CD14-positive monocyte (primary cell): ENCODE measurements around the gene SEMA5B. TPM values are rescaled to one million over a fixed set of nuclear protein-coding genes. Genes with fewer than 3 reads are reported as not detected.

Experiments
- DNase-seq, 3 donors: peaks; one replicate each; pipeline ENCODE4 v3.0.0-alpha.2; 2011 to 2022
- H2AFZ ChIP-seq: 2 replicates; pipeline ENCODE4 v1.6.0; 2012; ENCODE audit warnings: mild to moderate bottlenecking, low read depth, low read length, inconsistent platforms; ENCODE audit not compliant: insufficient read depth, poor library complexity, severe bottlenecking
- H3K27ac ChIP-seq, 2 donors: 1 replicate in 1 of 2; 2 replicates in 1 of 2; pipeline ENCODE4 v1.5.1; 2012 to 2013; ENCODE audit warnings: low read length in 2 of 2, control low read depth in 1 of 2, inconsistent platforms in 1 of 2, low read depth in 1 of 2, mild to moderate bottlenecking in 1 of 2
- H3K27me3 ChIP-seq, 2 donors: one replicate each; pipeline versions ENCODE4 v1.6.0 to v1.6.1; 2011 to 2013; ENCODE audit warnings: low read length in 2 of 2; ENCODE audit not compliant: control insufficient read depth in 2 of 2, insufficient read depth in 2 of 2
- H3K36me3 ChIP-seq, 2 donors: replicated peaks in 1 of 2; 1 replicate in 1 of 2; 2 replicates in 1 of 2; pipeline versions ENCODE4 v1.5.1 to v1.6.1; 2012 to 2013; ENCODE audit warnings: low read length in 2 of 2, control low read depth in 1 of 2, inconsistent platforms in 1 of 2, mild to moderate bottlenecking in 1 of 2; ENCODE audit not compliant: insufficient read depth in 2 of 2, control insufficient read depth in 1 of 2
- H3K4me1 ChIP-seq, 2 donors: 1 replicate in 1 of 2; 2 replicates in 1 of 2; pipeline versions ENCODE4 v1.5.1 to v1.6.1; 2012 to 2013; ENCODE audit warnings: low read length in 2 of 2, control low read depth in 1 of 2, inconsistent platforms in 1 of 2, mild to moderate bottlenecking in 1 of 2, moderate library complexity in 1 of 2; ENCODE audit not compliant: insufficient read depth in 2 of 2, control insufficient read depth in 1 of 2
- H3K4me2 ChIP-seq: replicated peaks from 2 replicates; pipeline ENCODE3; 2012; ENCODE audit warnings: low read length, moderate library complexity, mild to moderate bottlenecking; ENCODE audit not compliant: poor library complexity, severe bottlenecking; ENCODE audit errors: extremely low read depth
- H3K4me3 ChIP-seq, 3 experiments: fragments of 200-600 bp in 1 of 3; sonication (generic) in 1 of 3; replicated peaks in 1 of 3; 1 replicate in 2 of 3; 2 replicates in 1 of 3; pipeline ENCODE4 v1.5.1; 2011 to 2013; ENCODE audit warnings: low read length in 3 of 3, mild to moderate bottlenecking in 3 of 3, control low read depth in 2 of 3, low read depth in 2 of 3, inconsistent platforms in 1 of 3, moderate library complexity in 1 of 3
- H3K79me2 ChIP-seq: 2 replicates; pipeline ENCODE4 v1.6.0; 2012; ENCODE audit warnings: mild to moderate bottlenecking, control low read depth, inconsistent platforms, low read length, moderate library complexity; ENCODE audit not compliant: insufficient read depth
- H3K9ac ChIP-seq: 2 replicates; pipeline ENCODE4 v1.6.0; 2017; ENCODE audit warnings: low read length, mild to moderate bottlenecking; ENCODE audit not compliant: insufficient read depth, poor library complexity, severe bottlenecking
- H3K9me3 ChIP-seq, 2 donors: replicated peaks in 1 of 2; 1 replicate in 1 of 2; 2 replicates in 1 of 2; pipeline versions ENCODE4 v1.5.1 to v1.6.1; 2012 to 2013; ENCODE audit warnings: low read length in 2 of 2, control low read depth in 1 of 2; ENCODE audit not compliant: control insufficient read depth in 1 of 2, insufficient read depth in 1 of 2
- H4K20me1 ChIP-seq: 2 replicates; pipeline ENCODE4 v1.6.0; 2012; ENCODE audit warnings: mild to moderate bottlenecking, low read length, control low read depth, moderate library complexity; ENCODE audit not compliant: insufficient read depth
- H3K27ac Mint-ChIP-seq, 7 donors: one replicate each; pipeline ENCODE4 v1.8.0; 2020; ENCODE audit warnings: mild to moderate bottlenecking in 7 of 7, mixed read lengths in 7 of 7, moderate library complexity in 6 of 7, inconsistent platforms in 2 of 7
- H3K27me3 Mint-ChIP-seq, 3 donors: one replicate each; pipeline ENCODE4 v1.8.0; 2021 to 2022; ENCODE audit warnings: low read depth in 3 of 3, mild to moderate bottlenecking in 3 of 3, mixed read lengths in 3 of 3, moderate library complexity in 3 of 3, inconsistent platforms in 1 of 3
- H3K36me3 Mint-ChIP-seq, 2 donors: one replicate each; pipeline ENCODE4 v1.8.0; 2020; ENCODE audit warnings: mixed read lengths in 2 of 2, inconsistent platforms in 1 of 2, mild to moderate bottlenecking in 1 of 2
- H3K4me1 Mint-ChIP-seq: one replicate; pipeline ENCODE4 v1.8.0; 2020; ENCODE audit warnings: mild to moderate bottlenecking, mixed read lengths
- H3K4me3 Mint-ChIP-seq, 2 donors: one replicate each; pipeline ENCODE4 v1.8.0; 2020; ENCODE audit warnings: mild to moderate bottlenecking in 2 of 2, mixed read lengths in 2 of 2, moderate library complexity in 1 of 2
- H3K9me3 Mint-ChIP-seq, 7 donors: one replicate each; pipeline ENCODE4 v1.8.0; 2020 to 2022; ENCODE audit warnings: mixed read lengths in 7 of 7, mild to moderate bottlenecking in 6 of 7, moderate library complexity in 6 of 7, inconsistent platforms in 2 of 7
- CTCF ChIP-seq: fragments of 200-600 bp; IDR thresholded peaks from one replicate; pipeline ENCODE4 v1.8.0; 2022; ENCODE audit warnings: antibody characterized with exemption, mild to moderate bottlenecking
- WGBS: methylation state at CpG from one replicate; pipeline ENCODE4 v1.1.5; 2013; ENCODE audit warnings: missing lambda C conversion rate; ENCODE audit not compliant: insufficient coverage; 5-methylcytosine and 5-hydroxymethylcytosine counted together
- intact Hi-C, 2 donors: fragments of 100-400 bp; cut with micrococcal nuclease; formaldehyde crosslinking; loops; one replicate each; pipeline versions ENCODE4 v1.15.0 to v1.15.1; 2023
- polyA plus RNA-seq, 3 donors: library from polyadenylated mRNA; depleted of rRNA in 1 of 3; unstranded in 2 of 3; stranded (reverse) in 1 of 3; fragments of 300-500 nt in 2 of 3; fragments of >200 nt in 1 of 3; fragmentation: Illumina TruSeq in 2 of 3; gene quantifications; 1 replicate in 2 of 3; 2 replicates in 1 of 3; pipeline ENCODE4 v1.2.3, GENCODE V29; 2012 to 2021

The SEMA5B gene
- polyA plus RNA-seq, 3 donors: not detected

GRCh38 chr3:123055352-123055751 is 27.8 kb upstream of the SEMA5B start:
- Mint-ChIP-seq H3K27ac (no peak overlapping the region), H3K27me3 (peaks cover 1 to 9% (median 7%) of the 10 kb centered on the region in 3 donors), H3K4me3 (no peak overlapping the region), H3K9me3 (peaks cover 0 to 4% (median 0%) of the 10 kb centered on the region in 7 donors), H3K36me3 (no peaks in the 10 kb centered on the region), H3K4me1 (peaks cover 2% of the 10 kb centered on the region)
- Histone ChIP-seq H3K9me3 (no peaks in the 10 kb centered on the region), H4K20me1 (no peaks in the 10 kb centered on the region), H3K9ac (no peak overlapping the region), H3K4me2 (no peak overlapping the region), H3K27me3 (no peaks in the 10 kb centered on the region), H3K27ac (no peak overlapping the region), H2AFZ (no peak overlapping the region), H3K4me1 (no peaks in the 10 kb centered on the region), H3K79me2 (no peaks in the 10 kb centered on the region), H3K36me3 (no peaks in the 10 kb centered on the region), H3K4me3 (no peak overlapping the region)
- intact Hi-C loops: no loop called here
- no peak for DNase-seq
- 79% methylated on average over 5 of the region's 5 CpGs for whole genome bisulfite sequencing
- no peak for TF ChIP-seq CTCF

GRCh38 chr3:123054931-123055330 is 27.4 kb upstream of the SEMA5B start:
- Histone ChIP-seq H3K4me2 (no peak overlapping the region), H4K20me1 (no peaks in the 10 kb centered on the region), H3K79me2 (no peaks in the 10 kb centered on the region), H3K9ac (no peak overlapping the region), H3K36me3 (no peaks in the 10 kb centered on the region), H3K4me3 (no peak overlapping the region), H2AFZ (no peak overlapping the region), H3K27me3 (no peaks in the 10 kb centered on the region), H3K27ac (no peak overlapping the region), H3K4me1 (no peaks in the 10 kb centered on the region), H3K9me3 (no peaks in the 10 kb centered on the region)
- TF ChIP-seq CTCF: no peak
- Mint-ChIP-seq H3K4me1 (no peaks in the 10 kb centered on the region), H3K9me3 (no peaks in the 10 kb centered on the region), H3K4me3 (no peak overlapping the region), H3K27ac (no peak overlapping the region), H3K36me3 (no peaks in the 10 kb centered on the region), H3K27me3 (peaks cover 1 to 9% (median 7%) of the 10 kb centered on the region in 3 donors)
- 94% methylated on average over 3 of the region's 4 CpGs for WGBS
- no peak for DNase-seq
- intact Hi-C loops: no loop called here
